Measurements from ENCODE around the gene APOBEC3H.

DNA sequence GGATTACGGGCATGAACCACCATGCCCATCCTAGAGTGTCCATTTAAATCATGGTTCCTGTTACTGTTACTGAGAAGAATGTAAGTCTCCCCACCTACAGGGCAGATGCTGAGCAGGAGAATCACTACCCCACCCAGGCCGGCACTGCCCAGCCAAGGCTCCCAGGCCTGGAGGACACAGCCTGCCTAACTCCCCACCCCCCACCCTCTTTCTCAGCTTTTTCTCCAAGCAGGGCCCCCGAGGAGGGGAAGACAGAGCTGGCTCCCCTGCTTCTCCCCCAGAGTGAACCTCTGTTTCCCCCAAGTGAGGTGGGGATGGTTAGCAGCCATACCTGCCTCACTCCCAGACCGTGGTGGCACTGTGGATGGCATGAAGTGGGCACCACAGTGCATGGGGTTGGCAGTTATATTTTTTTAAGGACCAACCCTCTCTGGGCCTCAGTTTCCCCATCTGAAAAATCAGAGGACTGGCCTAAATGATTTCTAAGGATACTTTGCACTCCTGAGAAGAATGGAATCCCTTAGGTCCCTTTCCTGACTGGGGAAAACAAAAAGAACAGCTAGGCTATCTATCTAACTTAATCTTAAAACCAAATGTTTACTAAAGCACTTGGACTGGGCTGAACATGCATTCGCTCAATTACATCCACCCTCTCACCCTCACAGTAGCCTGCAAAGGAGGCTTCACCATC is 50.4 kb downstream of the APOBEC3H start:
- no peak for TF ChIP-seq POLR2A (IDR thresholded peaks at IDR 0.05)
- TF ChIP-seq, protein P1, sequence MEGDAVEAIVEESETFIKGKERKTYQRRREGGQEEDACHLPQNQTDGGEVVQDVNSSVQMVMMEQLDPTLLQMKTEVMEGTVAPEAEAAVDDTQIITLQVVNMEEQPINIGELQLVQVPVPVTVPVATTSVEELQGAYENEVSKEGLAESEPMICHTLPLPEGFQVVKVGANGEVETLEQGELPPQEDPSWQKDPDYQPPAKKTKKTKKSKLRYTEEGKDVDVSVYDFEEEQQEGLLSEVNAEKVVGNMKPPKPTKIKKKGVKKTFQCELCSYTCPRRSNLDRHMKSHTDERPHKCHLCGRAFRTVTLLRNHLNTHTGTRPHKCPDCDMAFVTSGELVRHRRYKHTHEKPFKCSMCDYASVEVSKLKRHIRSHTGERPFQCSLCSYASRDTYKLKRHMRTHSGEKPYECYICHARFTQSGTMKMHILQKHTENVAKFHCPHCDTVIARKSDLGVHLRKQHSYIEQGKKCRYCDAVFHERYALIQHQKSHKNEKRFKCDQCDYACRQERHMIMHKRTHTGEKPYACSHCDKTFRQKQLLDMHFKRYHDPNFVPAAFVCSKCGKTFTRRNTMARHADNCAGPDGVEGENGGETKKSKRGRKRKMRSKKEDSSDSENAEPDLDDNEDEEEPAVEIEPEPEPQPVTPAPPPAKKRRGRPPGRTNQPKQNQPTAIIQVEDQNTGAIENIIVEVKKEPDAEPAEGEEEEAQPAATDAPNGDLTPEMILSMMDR (IDR thresholded peaks at IDR 0.05) = no peak
